ENCODE measurements around the gene C11orf68. TPM values are rescaled to one million over a fixed set of nuclear protein-coding genes. Genes with fewer than 3 reads are reported as not detected.

The C11orf68 gene
- total RNA-seq, 2 experiments from 2014 or later, result 10.7 to 28.1 TPM

GRCh38 chr11:65945941-65946558 is 27.2 kb upstream of the C11orf68 start:
- H3K4me1 ChIP-seq (ENCODE audit: insufficient read depth, low read length, poor library complexity, severe bottlenecking), result peaks cover 4% of the 10 kb centered on the region
- TF ChIP-seq CTCF (conservative IDR thresholded peaks at IDR 0.05; ENCODE audit: low read length), result no peak
- no peak for TF ChIP-seq EZH2phosphoT487 (IDR thresholded peaks at IDR 0.05; ENCODE audit: borderline replicate concordance, low read depth, low read length)
- CTCF ChIA-PET (ENCODE audit: unreplicated experiment), result no interaction called here
- intact Hi-C loops (cut with micrococcal nuclease; ENCODE audit: unreplicated experiment), result no loop called here
- H2AFZ ChIP-seq (ENCODE audit: low read length), result no peak overlapping the region
- no peak for DNase-seq (ENCODE audit: low spot score)
- no peaks in the 10 kb centered on the region for H3K9me2 ChIP-seq (ENCODE audit: insufficient read depth, low read length)
- H3K79me2 ChIP-seq (ENCODE audit: insufficient read depth, low read depth, low read length), result no peaks in the 10 kb centered on the region
- no peaks in the 10 kb centered on the region for H3K36me3 ChIP-seq (ENCODE audit: insufficient read depth, low read length)
- no TSS peak for BruUV-seq (replicated peaks)
- POLR2A ChIA-PET, result interaction anchor here (0.6 kb wide), 1 partner anchor 1144 kb away, joined by 3 read pairs; no protein-coding TSS in a partner anchor
- no peak overlapping the region for H3K27ac ChIP-seq (ENCODE audit: low read depth, low read length, poor library complexity, severe bottlenecking)
- no peaks in the 10 kb centered on the region for H4K20me1 ChIP-seq (ENCODE audit: insufficient read depth, low read length)
- H3K9me3 ChIP-seq (ENCODE audit: low read length), result no peaks in the 10 kb centered on the region
- H3K4me3 ChIP-seq (ENCODE audit: low read depth, low read length, poor library complexity, severe bottlenecking), result no peak overlapping the region
- H3K4me2 ChIP-seq (ENCODE audit: low read length), result no peak overlapping the region

GRCh38 chr11:65945430-65945911 is 26.6 kb upstream of the C11orf68 start, which contains the start of gene TSGA10IP:
Gene TSGA10IP (plus strand): TSS chr11:65945480. CDS start chr11:65945676, 196 bp downstream.
- Histone ChIP-seq H3K4me3 (ENCODE audit: low read depth, low read length, poor library complexity, severe bottlenecking) (no peak within 1 kb of the TSS), H4K20me1 (ENCODE audit: insufficient read depth, low read length) (no peaks in the 10 kb centered on the region), H2AFZ (ENCODE audit: low read length) (no peak within 1 kb of the TSS), H3K9me2 (ENCODE audit: insufficient read depth, low read length) (no peaks in the 10 kb centered on the region), H3K4me1 (ENCODE audit: insufficient read depth, low read length, poor library complexity, severe bottlenecking) (peaks cover 4% of the 10 kb centered on the region), H3K27ac (ENCODE audit: low read depth, low read length, poor library complexity, severe bottlenecking) (no peak within 1 kb of the TSS), H3K36me3 (ENCODE audit: insufficient read depth, low read length) (no peaks in the 10 kb centered on the region), H3K4me2 (ENCODE audit: low read length) (no peak within 1 kb of the TSS), H3K79me2 (ENCODE audit: insufficient read depth, low read depth, low read length) (no peaks in the 10 kb centered on the region), H3K9me3 (ENCODE audit: low read length) (no peaks in the 10 kb centered on the region)
- intact Hi-C loops (cut with micrococcal nuclease; ENCODE audit: unreplicated experiment), result no loop called here
- ChIA-PET CTCF (ENCODE audit: unreplicated experiment) (no interaction called here), POLR2A (no interaction called here)
- TF ChIP-seq EZH2phosphoT487 (IDR thresholded peaks at IDR 0.05; ENCODE audit: borderline replicate concordance, low read depth, low read length), result no peak
- no peak for TF ChIP-seq CTCF (conservative IDR thresholded peaks at IDR 0.05; ENCODE audit: low read length)
- no peak for DNase-seq (ENCODE audit: low spot score)
- no TSS peak for BruUV-seq (replicated peaks)

- H3K4me3 ChIP-seq (ENCODE audit: low read depth, low read length, poor library complexity, severe bottlenecking), result no peak overlapping the region
- no peak for TF ChIP-seq CTCF (conservative IDR thresholded peaks at IDR 0.05; ENCODE audit: low read length)
- TF ChIP-seq EZH2phosphoT487 (IDR thresholded peaks at IDR 0.05; ENCODE audit: borderline replicate concordance, low read depth, low read length), result no peak
- H3K36me3 ChIP-seq (ENCODE audit: insufficient read depth, low read length), result no peaks in the 10 kb centered on the region
- CTCF ChIA-PET (ENCODE audit: unreplicated experiment), result no interaction called here
- H2AFZ ChIP-seq (ENCODE audit: low read length), result no peak overlapping the region
- intact Hi-C loops (cut with micrococcal nuclease; ENCODE audit: unreplicated experiment), result no loop called here
- no peak overlapping the region for H3K27ac ChIP-seq (ENCODE audit: low read depth, low read length, poor library complexity, severe bottlenecking)
- DNase-seq (ENCODE audit: low spot score), result no peak
- no TSS peak for BruUV-seq (replicated peaks)
- H3K4me2 ChIP-seq (ENCODE audit: low read length), result no peak overlapping the region
- POLR2A ChIA-PET, result no interaction called here
- H4K20me1 ChIP-seq (ENCODE audit: insufficient read depth, low read length), result no peaks in the 10 kb centered on the region
- H3K4me1 ChIP-seq (ENCODE audit: insufficient read depth, low read length, poor library complexity, severe bottlenecking), result peaks cover 4% of the 10 kb centered on the region
- no peaks in the 10 kb centered on the region for H3K9me2 ChIP-seq (ENCODE audit: insufficient read depth, low read length)
- H3K9me3 ChIP-seq (ENCODE audit: low read length), result no peaks in the 10 kb centered on the region
- no peaks in the 10 kb centered on the region for H3K79me2 ChIP-seq (ENCODE audit: insufficient read depth, low read depth, low read length)
Observed at GRCh38 chr11:65944767-65945166, 25.9 kb upstream of the C11orf68 start.
